Heart right ventricle (tissue), 16 donors: ENCODE data around the gene NR2F1-AS1. TPM values are rescaled to one million over a fixed set of nuclear protein-coding genes. Genes with fewer than 3 reads are reported as not detected.

Experiments used
- ATAC-seq, 8 donors: fragments of 200-7000 bp; cut with Tn5 transposase; one replicate each; pipeline ENCODE4 v1.9.1; 2020; ENCODE audit warnings: mild to moderate bottlenecking in 8 of 8, moderate library complexity in 8 of 8, moderate number of reproducible peaks in 1 of 8
- DNase-seq, 2 donors: peaks; one replicate each; pipeline ENCODE4 v3.0.0-alpha.2; 2020
- H3K27ac ChIP-seq, 10 donors: fragments of 200-600 bp; sonication (generic) in 2 of 10; one replicate each; pipeline versions ENCODE4 v1.5.0 to v1.8.0; 2020 to 2022; ENCODE audit warnings: mild to moderate bottlenecking in 3 of 10
- H3K27me3 ChIP-seq, 7 donors: fragments of 200-600 bp; one replicate each; pipeline ENCODE4 v1.8.0; 2021 to 2022; ENCODE audit warnings: mild to moderate bottlenecking in 2 of 7
- H3K36me3 ChIP-seq, 9 donors: fragments of 200-600 bp; sonication (generic) in 1 of 9; one replicate each; pipeline versions ENCODE4 v1.5.0 to v1.8.0; 2020 to 2022; ENCODE audit warnings: mild to moderate bottlenecking in 2 of 9
- H3K4me1 ChIP-seq, 9 donors: fragments of 200-600 bp; sonication (generic) in 1 of 9; one replicate each; pipeline versions ENCODE4 v1.5.0 to v1.8.0; 2020 to 2022; ENCODE audit warnings: mild to moderate bottlenecking in 4 of 9
- H3K4me3 ChIP-seq, 10 donors: fragments of 200-600 bp; sonication (generic) in 2 of 10; one replicate each; pipeline versions ENCODE4 v1.5.0 to v1.8.0; 2020 to 2022; ENCODE audit warnings: mild to moderate bottlenecking in 7 of 10, moderate library complexity in 2 of 10
- H3K9me3 ChIP-seq, 11 donors: fragments of 200-600 bp in 10 of 11; sonication (generic) in 2 of 11; one replicate each; pipeline versions ENCODE4 v1.5.0 to v1.8.0; 2013 to 2022; ENCODE audit warnings: mild to moderate bottlenecking in 2 of 11, control low read depth in 1 of 11, moderate library complexity in 1 of 11
- CTCF ChIP-seq, 9 donors: fragments of 200-600 bp; sonication (generic) in 2 of 9; IDR thresholded peaks; one replicate each; pipeline versions ENCODE4 v1.5.0 to v1.8.0; 2021 to 2022; ENCODE audit warnings: antibody characterized with exemption in 9 of 9, mild to moderate bottlenecking in 5 of 9, moderate library complexity in 1 of 9
- WGBS, 2 donors: extraction: QIAGEN DNeasy Blood & Tissue Kit; methylation state at CpG; one replicate each; pipeline ENCODE4 v1.1.7; 2013; ENCODE audit warnings: inconsistent platforms in 1 of 2; 5-methylcytosine and 5-hydroxymethylcytosine counted together
- intact Hi-C, 10 donors: fragments of 100-400 bp; cut with DNase I; formaldehyde crosslinking; loops; one replicate each; pipeline versions ENCODE4 v1.11.1 to v1.14.2; 2022
- polyA plus RNA-seq, 2 donors: library from polyadenylated mRNA; stranded (reverse); fragments of 200-250 nt; gene quantifications; one replicate each; pipeline ENCODE4 v1.2.3, GENCODE V29; 2013
- total RNA-seq, 10 donors: library from RNA; stranded (reverse); fragmentation: NEBNext Ultra II Directional in 3 of 10; extraction: Animal tissue kit (Norgen Biotek cat#: 25700) in 3 of 10; gene quantifications; one replicate each; pipeline versions ENCODE4 v1.2.1 to v1.2.4, GENCODE V29; 2021 to 2023
- donor health status: Arrhythmogenic right ventricular cardiomyopathy.
- donor health status: ischemic (EF 13 %, LVEDD 7.1; RV severe dilation, severe dysfunction).
- donor health status: healthy with polysubstance abuse.
- donor health status: DM: no; HTN: yes; CAD: no.
- donor health status: DM: no; HTN: no; CAD: no.
- donor health status: ischemic (EF 25% LVEDD 6.9; RV normal size, moderate dysfunction).
- donor health status: ischemic (EF 25% LVEDD 5.7; RV mildly dilated, moderate dysfunction).
- donor health status: healthy.
- donor health status: DM: yes; HTN: yes; CAD: no.
- donor health status: Ischemic cardiomyopathy.
- donor health status: ischemic (EF 35%, LVEDD 5.7; RV mildly dilated, moderate dysfunction).
- donor health status: nonischemic (EF 11% LVEDD 7.7; RV severe dilation, severe dysfunction).
- donor health status: DM: yes; HTN: yes; CAD: no.
- donor health status: PGD.
- donor health status: ischemic (EF 29% LVEDD 5.4; RV normal size, mild dysfunction).
- donor health status: nonischemic (EF 23%, LVEDD 6.1; RV moderate dilation, normal function).

Gene NR2F1-AS1
- total and polyA plus RNA-seq, 12 donors, result 0.41 to 2.9 (median 0.59) TPM; not detected in 1

- no peak for ATAC-seq
- intact Hi-C loops, result no loop called here
- Histone ChIP-seq H3K36me3 (no peaks in the 10 kb centered on the region), H3K4me1 (no peaks in the 10 kb centered on the region), H3K27me3 (no peaks in the 10 kb centered on the region), H3K9me3 (peaks cover 0 to 25% (median 18%) of the 10 kb centered on the region in 11 donors), H3K27ac (no peak overlapping the region), H3K4me3 (no peak overlapping the region)
- DNase-seq, result no peak
- TF ChIP-seq CTCF (IDR thresholded peaks at IDR 0.05), result no peak
These were observed 103.2 kb downstream of the NR2F1-AS1 start for GRCh38 chr5:93477816-93478215.

GRCh38 chr5:93476251-93476742 lies 104.7 kb downstream of the NR2F1-AS1 start:
- DNase-seq (no peak), ATAC-seq (no peak)
- H3K4me3 ChIP-seq, result no peak overlapping the region
- H3K9me3 ChIP-seq, result peaks cover 0 to 25% (median 18%) of the 10 kb centered on the region in 11 donors
- 47 to 51% methylated on average over 2 of the region's 2 CpGs for WGBS, 2 donors
- H3K27me3 ChIP-seq, result no peaks in the 10 kb centered on the region
- intact Hi-C loops, result no loop called here
- no peaks in the 10 kb centered on the region for H3K4me1 ChIP-seq
- H3K36me3 ChIP-seq, result no peaks in the 10 kb centered on the region
- no peak for TF ChIP-seq CTCF (IDR thresholded peaks at IDR 0.05)
- no peak overlapping the region for H3K27ac ChIP-seq

- DNase-seq (no peak), ATAC-seq (no peak)
- peaks cover 0 to 54% (median 10%) of the 10 kb centered on the region in 11 donors for H3K9me3 ChIP-seq
- intact Hi-C loops, result no loop called here
- 100% methylated on average over 1 of the region's 1 CpG for WGBS, 2 donors
- no peak overlapping the region for H3K4me3 ChIP-seq
- H3K4me1 ChIP-seq, result no peaks in the 10 kb centered on the region
- H3K27me3 ChIP-seq, result no peaks in the 10 kb centered on the region
- TF ChIP-seq CTCF (IDR thresholded peaks at IDR 0.05), result no peak
- H3K36me3 ChIP-seq, result no peaks in the 10 kb centered on the region
- no peak overlapping the region for H3K27ac ChIP-seq
These were observed 118.1 kb downstream of the NR2F1-AS1 start for GRCh38 chr5:93462916-93463315.

- Histone ChIP-seq H3K4me1 (no peaks in the 10 kb centered on the region), H3K27ac (no peak overlapping the region), H3K9me3 (peaks cover 0 to 54% (median 10%) of the 10 kb centered on the region in 11 donors), H3K27me3 (no peaks in the 10 kb centered on the region), H3K4me3 (no peak overlapping the region), H3K36me3 (no peaks in the 10 kb centered on the region)
- TF ChIP-seq CTCF (IDR thresholded peaks at IDR 0.05), result no peak
- intact Hi-C loops, result no loop called here
- ATAC-seq, result no peak
- no peak for DNase-seq
- WGBS, 2 donors, result 92 to 95% methylated on average over 1 of the region's 1 CpG
These were observed 119.3 kb downstream of the NR2F1-AS1 start for GRCh38 chr5:93461756-93462155.
